HepG2 (cell line): ENCODE data around the gene SMYD1. TPM values are rescaled to one million over a fixed set of nuclear protein-coding genes. Genes with fewer than 3 reads are reported as not detected.

Experiments
- AGO2 ChIP-seq: fragments of 200-400 bp; formaldehyde crosslinking; optimal IDR thresholded peaks from 2 replicates; pipeline ENCODE3; 2017; ENCODE audit warnings: mild to moderate bottlenecking, low read depth, low read length, moderate library complexity
- ATF7 ChIP-seq, 2 experiments: fragments of 450-650 bp in 1 of 2; sonication (generic) in 1 of 2; formaldehyde crosslinking in 1 of 2; IDR thresholded peaks; 2 replicates each; pipeline versions ENCODE4 v1.4.0 to v1.6.1; 2016 to 2020; ENCODE audit warnings: antibody characterized with exemption in 1 of 2, mild to moderate bottlenecking in 1 of 2, missing genetic modification reagents in 1 of 2
- FIP1L1 ChIP-seq: fragments of 200-400 bp; formaldehyde crosslinking; IDR thresholded peaks from 2 replicates; pipeline ENCODE4 v1.6.1; 2018; ENCODE audit warnings: low read depth, mild to moderate bottlenecking, low read length, moderate library complexity, borderline replicate concordance; ENCODE audit not compliant: insufficient read depth
- HMG20B ChIP-seq: conservative IDR thresholded peaks from 2 replicates; pipeline ENCODE4 v1.6.1; 2016; ENCODE audit warnings: missing genetic modification reagents, missing compliant biosample characterization
- HNF4A ChIP-seq: sonication (generic); formaldehyde crosslinking; IDR thresholded peaks from 2 replicates; pipeline ENCODE4 v1.4.0; 2020; ENCODE audit warnings: missing genetic modification reagents
- HOXD1 ChIP-seq: sonication (generic); formaldehyde crosslinking; IDR thresholded peaks from 2 replicates; pipeline ENCODE4 v1.5.0; 2020; ENCODE audit warnings: missing genetic modification reagents
- KLF9 ChIP-seq: IDR thresholded peaks from 2 replicates; pipeline ENCODE4 v1.6.1; 2016; ENCODE audit warnings: low read depth
- MED1 ChIP-seq: sonication (generic); formaldehyde crosslinking; IDR thresholded peaks from 2 replicates; pipeline ENCODE4 v1.4.0; 2020; ENCODE audit warnings: missing genetic modification reagents
- NFAT5 ChIP-seq: sonication (generic); formaldehyde crosslinking; IDR thresholded peaks from 2 replicates; pipeline ENCODE4 v1.4.0; 2020; ENCODE audit warnings: missing genetic modification reagents
- NFYC ChIP-seq: IDR thresholded peaks from 2 replicates; pipeline ENCODE4 v1.6.1; 2016; ENCODE audit warnings: missing genetic modification reagents, missing compliant biosample characterization
- NR2C2 ChIP-seq: sonication (generic); formaldehyde crosslinking; IDR thresholded peaks from 2 replicates; pipeline ENCODE4 v1.4.0; 2020; ENCODE audit warnings: missing genetic modification reagents, mild to moderate bottlenecking, moderate library complexity, borderline replicate concordance
- POLR2AphosphoS2 ChIP-seq: IDR thresholded peaks from 2 replicates; pipeline ENCODE4 v1.6.1; 2011; ENCODE audit warnings: low read depth, low read length, improper control_type of control experiment
- SRF ChIP-seq: IDR thresholded peaks from 2 replicates; pipeline ENCODE4 v1.6.1; 2011; ENCODE audit warnings: mild to moderate bottlenecking, low read depth, low read length, moderate library complexity
- TP53 ChIP-seq: sonication (generic); formaldehyde crosslinking; conservative IDR thresholded peaks from 2 replicates; pipeline ENCODE4 v1.4.0; 2020; ENCODE audit warnings: missing genetic modification reagents
- ZMAT5 ChIP-seq: sonication (generic); formaldehyde crosslinking; IDR thresholded peaks from 2 replicates; pipeline ENCODE4 v1.5.0; 2020; ENCODE audit warnings: mild to moderate bottlenecking, low read depth, missing genetic modification reagents, borderline replicate concordance
- ZMYM3 ChIP-seq: sonication (generic); formaldehyde crosslinking; IDR thresholded peaks from 2 replicates; pipeline ENCODE4 v1.5.1; 2020; ENCODE audit warnings: mild to moderate bottlenecking, missing genetic modification reagents
- ZNF138 ChIP-seq: sonication (generic); formaldehyde crosslinking; IDR thresholded peaks from 2 replicates; pipeline ENCODE4 v1.5.0; 2020; ENCODE audit warnings: mild to moderate bottlenecking, low read depth, missing genetic modification reagents
- ZNF552 ChIP-seq: sonication (generic); formaldehyde crosslinking; IDR thresholded peaks from 2 replicates; pipeline ENCODE4 v1.9.0; 2022; ENCODE audit warnings: missing genetic modification reagents, mild to moderate bottlenecking, borderline replicate concordance
- ZNF776 ChIP-seq: sonication (generic); formaldehyde crosslinking; IDR thresholded peaks from 2 replicates; pipeline ENCODE4 v1.4.0; 2020; ENCODE audit warnings: mild to moderate bottlenecking, missing genetic modification reagents
- ZNF883 ChIP-seq: sonication (generic); formaldehyde crosslinking; IDR thresholded peaks from 2 replicates; pipeline ENCODE4 v1.5.1; 2020; ENCODE audit warnings: mild to moderate bottlenecking, missing genetic modification reagents; ENCODE audit errors: not compliant biosample characterization
- polyA plus RNA-seq, 8 experiments: library from polyadenylated mRNA; depleted of rRNA in 3 of 8; stranded (reverse) in 7 of 8; unstranded in 1 of 8; fragments of >200 nt; fragmentation: Illumina TruSeq in 4 of 8; extraction: Trizol in 4 of 8; gene quantifications; 2 replicates each; pipeline versions ENCODE4 v1.2.1 to v1.2.3, GENCODE V29; 2011 to 2016; ENCODE audit warnings: low read depth in 4 of 8, missing spikeins in 1 of 8, mixed read lengths in 1 of 8; ENCODE audit not compliant: insufficient read depth in 1 of 8
- total RNA-seq, 5 experiments: library from RNA; depleted of rRNA; stranded (reverse); fragments of >200 nt; fragmentation: Illumina TruSeq; extraction: Trizol; gene quantifications; 2 replicates each; pipeline ENCODE4 v1.2.3, GENCODE V29; 2016; ENCODE audit warnings: low read depth in 1 of 5
- TF ChIP-seq, protein P1 (sequence below): sonication (generic); formaldehyde crosslinking; IDR thresholded peaks from 2 replicates; pipeline ENCODE4 v1.5.0; 2020; ENCODE audit warnings: missing genetic modification reagents
- TF ChIP-seq, protein P2 (sequence below): sonication (generic); formaldehyde crosslinking; IDR thresholded peaks from 2 replicates; pipeline ENCODE4 v1.5.1; 2020; ENCODE audit warnings: mild to moderate bottlenecking, moderate library complexity, missing genetic modification reagents

Gene SMYD1
- total and polyA plus RNA-seq, 2 of the 13 experiments (the other 11 are each of a cell fraction or from before 2014, with no cell fraction given): not detected

- TF ChIP-seq ZMAT5 (CRISPR knock-in tag): no peak
- no peak for TF ChIP-seq HNF4A (CRISPR knock-in tag)
- peak; percentile 71 for TF ChIP-seq NFYC
- TF ChIP-seq MED1 (CRISPR knock-in tag): peak; percentile 81
- TF ChIP-seq NR2C2 (CRISPR knock-in tag): peak; percentile 35; the same call in 1 of the 2 replicates
- TF ChIP-seq FIP1L1: no peak
- TF ChIP-seq ATF7 (IDR thresholded peaks at IDR 0.05): no peak
- TF ChIP-seq ATF7 (CRISPR knock-in tag; IDR thresholded peaks at IDR 0.05): peak; percentile 35; the same call in 1 of the 2 replicates
- TF ChIP-seq POLR2AphosphoS2: no peak
- TF ChIP-seq ZMYM3 (CRISPR knock-in tag): 0 out of 2 replicates have a peak, but pooled peaks have one; percentile 29
- peak; percentile 99 for TF ChIP-seq AGO2
- TF ChIP-seq TP53 (CRISPR knock-in tag): 0 out of 2 replicates have a peak, but pooled peaks have one; percentile 19
- no peak for TF ChIP-seq ZNF138 (CRISPR knock-in tag)
- no peak for TF ChIP-seq HMG20B (CRISPR knock-in tag)
- peak; percentile 47; the same call in 1 of the 2 replicates for TF ChIP-seq ZNF552 (CRISPR knock-in tag)
- no peak for TF ChIP-seq SRF
- no peak; the same call in none of the 2 replicates for TF ChIP-seq ZNF776
- peak; percentile 93 for TF ChIP-seq HOXD1
- TF ChIP-seq, protein P1, sequence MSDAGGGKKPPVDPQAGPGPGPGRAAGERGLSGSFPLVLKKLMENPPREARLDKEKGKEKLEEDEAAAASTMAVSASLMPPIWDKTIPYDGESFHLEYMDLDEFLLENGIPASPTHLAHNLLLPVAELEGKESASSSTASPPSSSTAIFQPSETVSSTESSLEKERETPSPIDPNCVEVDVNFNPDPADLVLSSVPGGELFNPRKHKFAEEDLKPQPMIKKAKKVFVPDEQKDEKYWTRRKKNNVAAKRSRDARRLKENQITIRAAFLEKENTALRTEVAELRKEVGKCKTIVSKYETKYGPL (CRISPR knock-in tag): no peak
- TF ChIP-seq, protein P2, sequence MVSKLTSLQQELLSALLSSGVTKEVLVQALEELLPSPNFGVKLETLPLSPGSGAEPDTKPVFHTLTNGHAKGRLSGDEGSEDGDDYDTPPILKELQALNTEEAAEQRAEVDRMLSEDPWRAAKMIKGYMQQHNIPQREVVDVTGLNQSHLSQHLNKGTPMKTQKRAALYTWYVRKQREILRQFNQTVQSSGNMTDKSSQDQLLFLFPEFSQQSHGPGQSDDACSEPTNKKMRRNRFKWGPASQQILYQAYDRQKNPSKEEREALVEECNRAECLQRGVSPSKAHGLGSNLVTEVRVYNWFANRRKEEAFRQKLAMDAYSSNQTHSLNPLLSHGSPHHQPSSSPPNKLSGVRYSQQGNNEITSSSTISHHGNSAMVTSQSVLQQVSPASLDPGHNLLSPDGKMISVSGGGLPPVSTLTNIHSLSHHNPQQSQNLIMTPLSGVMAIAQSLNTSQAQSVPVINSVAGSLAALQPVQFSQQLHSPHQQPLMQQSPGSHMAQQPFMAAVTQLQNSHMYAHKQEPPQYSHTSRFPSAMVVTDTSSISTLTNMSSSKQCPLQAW (CRISPR knock-in tag): peak; percentile 69; the same call in 1 of the 2 replicates
- peak; percentile 99 for TF ChIP-seq ZNF883 (CRISPR knock-in tag)
- TF ChIP-seq KLF9 (CRISPR knock-in tag): no peak
- TF ChIP-seq NFAT5 (CRISPR knock-in tag): peak; percentile 46; the same call in 1 of the 2 replicates
Measured at GRCh38 chr2:88055371-88056128, 12.1 kb upstream of the SMYD1 start, which contains the start of gene KRCC1 (continued).
